Measurements from ENCODE around the gene CCDC148. TPM values are rescaled to one million over a fixed set of nuclear protein-coding genes. Genes with fewer than 3 reads are reported as not detected.

CCDC148 gene
- total and polyA plus RNA-seq, 10 of the 15 experiments (the other 5 are each of a cell fraction or from before 2014, with no cell fraction given), result 0.07 to 0.30 (median 0.18) TPM; not detected in 7

- SMC1A ChIA-PET (ENCODE audit: uncharacterized antibody, unreplicated experiment), result no interaction called here
- no peak for FAIRE-seq
- in situ Hi-C loops (cut with MboI), result no loop called here
- TF ChIP-seq KDM1A (IDR thresholded peaks at IDR 0.05; ENCODE audit: borderline replicate concordance) (no peak), TCF7 (IDR thresholded peaks at IDR 0.05; ENCODE audit: borderline replicate concordance) (no peak), RAD21 (IDR thresholded peaks at IDR 0.05; ENCODE audit: insufficient read depth, low read depth, low read length) (no peak), E2F8 (IDR thresholded peaks at IDR 0.05; ENCODE audit: low read depth, partially characterized antibody) (no peak), TARDBP (IDR thresholded peaks at IDR 0.05; ENCODE audit: borderline replicate concordance) (no peak), ATF2 (IDR thresholded peaks at IDR 0.05; ENCODE audit: low read length) (no peak), BMI1 (IDR thresholded peaks at IDR 0.05; ENCODE audit: borderline replicate concordance) (no peak), ZSCAN29 (IDR thresholded peaks at IDR 0.05) (no peak), PML (IDR thresholded peaks at IDR 0.05; ENCODE audit: low read length) (no peak), SIN3A (IDR thresholded peaks at IDR 0.05; ENCODE audit: low read depth, low read length) (no peak), SKIL (IDR thresholded peaks at IDR 0.05; ENCODE audit: low read depth, poor library complexity, severe bottlenecking) (no peak), ZBTB4 (CRISPR knock-in tag; IDR thresholded peaks at IDR 0.05) (no peak), ZBED1 (IDR thresholded peaks at IDR 0.05; ENCODE audit: borderline replicate concordance) (no peak), RB1 (IDR thresholded peaks at IDR 0.05; ENCODE audit: borderline replicate concordance) (no peak), WRNIP1 (IDR thresholded peaks at IDR 0.05; ENCODE audit: borderline replicate concordance, low read depth, low read length) (no peak), SMARCA5 (IDR thresholded peaks at IDR 0.05) (no peak), PAX8 (IDR thresholded peaks at IDR 0.05) (no peak)
These were observed 325.1 kb downstream of the CCDC148 start for GRCh38 chr2:158131483-158131912.

More at GRCh38 chr2:158131483-158131912, 325.1 kb downstream of the CCDC148 start:
- H3K36me3 ChIP-seq (ENCODE audit: control insufficient read depth in 2 of 2, insufficient read depth in 2 of 2, low read length in 1 of 2), result no peaks in the 10 kb centered on the region
- CTCF ChIA-PET, result interaction anchor here (1.2 to 1.4 kb wide), 2 partner anchors 8 to 623 kb away, joined by 3 to 6 read pairs; no protein-coding TSS in a partner anchor
- H3K4me2 ChIP-seq (ENCODE audit: control insufficient read depth, insufficient read depth), result no peak overlapping the region
- ATAC-seq, result no peak
- intact Hi-C loops (cut with micrococcal nuclease; ENCODE audit: unreplicated experiment), result no loop called here
- no peaks in the 10 kb centered on the region for H3K4me1 ChIP-seq (ENCODE audit: control insufficient read depth, insufficient read depth, low read length)
- H4K20me1 ChIP-seq (ENCODE audit: control insufficient read depth, insufficient read depth), result no peaks in the 10 kb centered on the region
- no peak overlapping the region for H3K27ac ChIP-seq (ENCODE audit: control insufficient read depth, insufficient read depth)
- no TSS peak for BruUV-seq (replicated peaks)
- no peak overlapping the region for H2AFZ ChIP-seq (ENCODE audit: control insufficient read depth, low read depth, low read length)
- H3K9ac ChIP-seq (ENCODE audit: control insufficient read depth, insufficient read depth, low read length), result no peak overlapping the region
- RAD21 ChIA-PET (ENCODE audit: unreplicated experiment), result no interaction called here
- no peaks in the 10 kb centered on the region for H3K79me2 ChIP-seq (ENCODE audit: control insufficient read depth, insufficient read depth, low read length)
- no peak overlapping the region for H3K4me3 ChIP-seq
- WGBS (ENCODE audit: insufficient coverage, insufficient replicate concordance, low lambda C conversion rate, missing lambda C conversion rate), result 0% methylated on average over 1 of the region's 1 CpG
- POLR2A ChIA-PET, result no interaction called here
- no peaks in the 10 kb centered on the region; a peak in 1 of 4 replicates for H3K27me3 ChIP-seq (replicated peaks in 1 of 2; ENCODE audit: control insufficient read depth in 2 of 2, insufficient read depth in 2 of 2, low read length in 1 of 2)
- DNase-seq (ENCODE audit: low read depth, low spot score), result no peak
- no peaks in the 10 kb centered on the region for H3K9me3 ChIP-seq (replicated peaks; ENCODE audit: control insufficient read depth, insufficient read depth, low read length)
